Spleen (tissue), 11 donors: ENCODE results near the gene UGT1A3. TPM values are rescaled to one million over a fixed set of nuclear protein-coding genes. Genes with fewer than 3 reads are reported as not detected.

Source experiments
- DNase-seq: peaks from one replicate; pipeline ENCODE4 v3.0.0-alpha.2; 2020
- H3K27ac ChIP-seq, 8 donors: fragments of 200-600 bp; sonication (generic) in 7 of 8; 1 replicate in 4 of 8; 2 replicates in 4 of 8; pipeline versions ENCODE4 v1.5.0 to v1.8.0; 2016 to 2021; ENCODE audit warnings: inconsistent platforms in 4 of 8, mild to moderate bottlenecking in 4 of 8, moderate library complexity in 1 of 8
- H3K27me3 ChIP-seq, 7 donors: fragments of 200-600 bp; sonication (generic) in 6 of 7; replicated peaks in 1 of 7; 1 replicate in 4 of 7; 2 replicates in 3 of 7; pipeline versions ENCODE4 v1.5.0 to v1.8.0; 2016 to 2021; ENCODE audit warnings: inconsistent platforms in 3 of 7, mild to moderate bottlenecking in 1 of 7
- H3K36me3 ChIP-seq, 6 donors: fragments of 200-600 bp; sonication (generic) in 5 of 6; 1 replicate in 4 of 6; 2 replicates in 2 of 6; pipeline versions ENCODE4 v1.5.0 to v1.8.0; 2016 to 2021; ENCODE audit warnings: inconsistent platforms in 2 of 6
- H3K4me1 ChIP-seq, 6 donors: fragments of 200-600 bp; sonication (generic) in 5 of 6; 1 replicate in 3 of 6; 2 replicates in 3 of 6; pipeline versions ENCODE4 v1.5.0 to v1.8.0; 2016 to 2021; ENCODE audit warnings: inconsistent platforms in 3 of 6
- H3K4me3 ChIP-seq, 8 donors: fragments of 200-600 bp; sonication (generic) in 7 of 8; 1 replicate in 4 of 8; 2 replicates in 4 of 8; pipeline versions ENCODE4 v1.5.0 to v1.8.0; 2016 to 2021; ENCODE audit warnings: inconsistent platforms in 4 of 8, mild to moderate bottlenecking in 4 of 8, moderate library complexity in 2 of 8
- H3K9me3 ChIP-seq, 8 donors: fragments of 200-600 bp; sonication (generic) in 7 of 8; 1 replicate in 4 of 8; 2 replicates in 4 of 8; pipeline versions ENCODE4 v1.5.0 to v1.8.0; 2016 to 2021; ENCODE audit warnings: inconsistent platforms in 4 of 8
- CTCF ChIP-seq, 11 experiments: fragments of 200-600 bp in 7 of 11; fragments of 450-650 bp in 4 of 11; sonication (generic) in 4 of 11; IDR thresholded peaks in 8 of 11; conservative IDR thresholded peaks in 3 of 11; 1 replicate in 7 of 11; 2 replicates in 4 of 11; pipeline versions ENCODE4 v1.4.0 to v1.8.0; 2016 to 2021; ENCODE audit warnings: antibody characterized with exemption in 11 of 11, inconsistent platforms in 4 of 11, mild to moderate bottlenecking in 1 of 11
- POLR2A ChIP-seq, 3 donors: fragments of 450-650 bp; IDR thresholded peaks; one replicate each; pipeline ENCODE4 v1.5.1; 2017; ENCODE audit warnings: antibody characterized with exemption in 3 of 3, mild to moderate bottlenecking in 1 of 3
- POLR2AphosphoS5 ChIP-seq, 3 donors: sonication (generic); formaldehyde crosslinking; IDR thresholded peaks; one replicate each; pipeline ENCODE4 v1.5.1; 2017; ENCODE audit warnings: antibody characterized with exemption in 3 of 3
- WGBS, 5 donors: extraction: QIAGEN DNeasy Blood & Tissue Kit in 3 of 5; methylation state at CpG; one replicate each; pipeline versions ENCODE4 v1.1.5 to v1.1.7; 2013 to 2018; 5-methylcytosine and 5-hydroxymethylcytosine counted together
- intact Hi-C: fragments of 100-400 bp; cut with DNase I; formaldehyde crosslinking; loops from one replicate; pipeline ENCODE4 v1.15.0; 2023; ENCODE audit warnings: low total_unique reads
- polyA plus RNA-seq, 3 donors: library from polyadenylated mRNA; stranded (reverse); fragments of 200-250 nt; gene quantifications; one replicate each; pipeline ENCODE4 v1.2.1, GENCODE V29; 2013
- total RNA-seq, 7 donors: library from RNA; depleted of rRNA in 3 of 7; stranded (reverse); fragments of >200 nt in 3 of 7; fragmentation: NEBNext Ultra II Directional in 4 of 7; extraction: Animal tissue kit (Norgen Biotek cat#: 25700) in 4 of 7; gene quantifications; one replicate each; pipeline versions ENCODE4 v1.1.0 to v1.2.1, GENCODE V29; 2016 to 2021
- donor health status: healthy with polysubstance abuse.
- donor health status: DM: no; HTN: no; CAD: no; lungs with moderate emphysema.
- donor health status: DM: no; HTN: no; CAD: no.
- donor health status: Bipolar disorder and iron deficiency.
- donor health status: healthy.
- donor health status: DM: no; HTN: no; CAD: no.
- donor health status: DM: yes; HTN: yes; CAD: no.

Gene UGT1A3
- total and polyA plus RNA-seq, 10 donors = not detected

- no peak overlapping the region for H3K27ac ChIP-seq
- DNase-seq = peak; percentile 50
- H3K4me3 ChIP-seq = no peak overlapping the region
- peaks cover 0 to 28% (median 0%) of the 10 kb centered on the region in 7 donors for H3K27me3 ChIP-seq
- TF ChIP-seq CTCF (IDR thresholded peaks at IDR 0.05 in 8 of 11, conservative IDR thresholded peaks at IDR 0.05 in 3 of 11) = no peak
- no peak for TF ChIP-seq POLR2AphosphoS5 (IDR thresholded peaks at IDR 0.05)
- TF ChIP-seq POLR2A (IDR thresholded peaks at IDR 0.05) = no peak
- H3K4me1 ChIP-seq = no peaks in the 10 kb centered on the region
- H3K36me3 ChIP-seq = no peaks in the 10 kb centered on the region
- no peaks in the 10 kb centered on the region for H3K9me3 ChIP-seq
- WGBS, 5 donors = 82 to 95% (median 90%) methylated on average over 6 to 7 of the region's 7 CpGs
- intact Hi-C loops = no loop called here
Measured at GRCh38 chr2:233789554-233789953, 60.7 kb downstream of the UGT1A3 start.

DNA sequence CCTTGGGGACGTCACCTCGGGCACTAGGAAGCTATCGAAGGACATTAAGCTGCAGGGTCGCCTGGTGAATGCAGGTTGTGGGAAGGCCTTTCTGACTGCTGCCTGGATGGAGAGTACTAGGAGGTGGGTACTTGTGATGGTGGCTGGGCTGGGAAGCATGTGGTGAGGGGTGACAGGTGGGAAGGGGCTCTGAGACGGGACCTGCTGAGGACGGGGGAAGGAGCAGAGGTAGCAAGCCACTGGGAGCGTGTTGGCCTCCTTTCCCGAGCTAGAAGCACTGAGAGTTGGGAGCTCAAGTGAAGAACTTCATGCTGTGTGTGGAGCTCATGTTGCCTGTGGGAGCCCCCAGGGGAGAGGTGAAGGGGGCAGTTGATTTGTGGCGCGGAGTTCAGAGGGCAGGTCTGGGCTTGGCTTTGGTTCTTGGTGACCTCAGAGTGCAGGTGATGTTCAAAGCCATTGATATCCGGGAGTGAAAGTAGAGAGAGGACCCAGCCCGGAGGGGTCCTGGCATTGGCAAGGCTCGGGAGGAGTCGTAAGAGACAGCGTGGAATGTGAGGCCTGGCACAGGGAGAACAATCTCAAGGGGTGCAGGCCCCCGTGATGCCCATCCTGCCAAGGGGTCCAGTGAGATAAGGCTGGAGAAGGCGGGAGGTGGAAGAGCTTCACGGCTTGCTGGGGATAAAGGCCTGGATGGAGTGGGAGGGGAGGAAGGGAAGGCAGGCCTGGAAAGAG, 62.5 kb downstream of the UGT1A3 start:
- no peak overlapping the region for H3K4me3 ChIP-seq
- WGBS, 5 donors = 85 to 90% (median 87%) methylated on average over 18 of the region's 18 CpGs
- intact Hi-C loops = no loop called here
- H3K27me3 ChIP-seq = peaks cover 0 to 14% (median 0%) of the 10 kb centered on the region in 7 donors
- H3K27ac ChIP-seq = no peak overlapping the region
- no peaks in the 10 kb centered on the region for H3K36me3 ChIP-seq
- H3K9me3 ChIP-seq = no peaks in the 10 kb centered on the region
- H3K4me1 ChIP-seq = no peaks in the 10 kb centered on the region
- DNase-seq = peak; percentile 41
- TF ChIP-seq POLR2AphosphoS5 (IDR thresholded peaks at IDR 0.05) = no peak
- TF ChIP-seq CTCF (IDR thresholded peaks at IDR 0.05 in 8 of 11, conservative IDR thresholded peaks at IDR 0.05 in 3 of 11) = no peak
- TF ChIP-seq POLR2A (IDR thresholded peaks at IDR 0.05) = no peak

DNA sequence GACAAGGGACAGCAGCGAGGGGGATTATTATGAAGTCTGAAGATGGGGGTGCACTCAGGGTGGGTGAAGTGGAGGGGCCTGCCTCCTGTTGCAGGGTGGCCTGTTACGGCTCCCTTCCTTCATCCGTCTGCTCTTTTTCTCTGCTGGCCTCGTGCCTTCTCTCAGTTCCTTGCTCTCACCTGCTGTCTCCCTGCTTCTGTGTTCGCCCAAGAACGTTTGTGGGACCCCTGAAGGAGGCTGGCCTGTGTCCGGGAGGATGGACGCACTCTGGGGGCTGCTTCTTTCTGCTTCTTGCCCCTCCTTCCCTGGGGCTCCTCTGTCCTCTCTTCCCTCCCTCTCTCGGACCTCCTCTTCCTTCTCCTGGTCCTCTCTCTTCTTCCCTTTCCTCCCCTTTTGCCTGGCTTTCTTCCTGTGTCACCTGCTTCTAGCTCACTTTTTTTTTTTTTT, 63.1 kb downstream of the UGT1A3 start:
- H3K9me3 ChIP-seq = no peaks in the 10 kb centered on the region
- H3K27ac ChIP-seq = no peak overlapping the region
- no peak overlapping the region for H3K4me3 ChIP-seq
- peaks cover 0 to 14% (median 0%) of the 10 kb centered on the region in 7 donors for H3K27me3 ChIP-seq
- peak; percentile 48 for DNase-seq
- WGBS, 5 donors = 76 to 89% (median 80%) methylated on average over 9 of the region's 9 CpGs
- no peaks in the 10 kb centered on the region for H3K4me1 ChIP-seq
- intact Hi-C loops = no loop called here
- TF ChIP-seq CTCF (IDR thresholded peaks at IDR 0.05 in 8 of 11, conservative IDR thresholded peaks at IDR 0.05 in 3 of 11) = no peak
- TF ChIP-seq POLR2A (IDR thresholded peaks at IDR 0.05) = no peak
- no peak for TF ChIP-seq POLR2AphosphoS5 (IDR thresholded peaks at IDR 0.05)
- H3K36me3 ChIP-seq = no peaks in the 10 kb centered on the region

DNA sequence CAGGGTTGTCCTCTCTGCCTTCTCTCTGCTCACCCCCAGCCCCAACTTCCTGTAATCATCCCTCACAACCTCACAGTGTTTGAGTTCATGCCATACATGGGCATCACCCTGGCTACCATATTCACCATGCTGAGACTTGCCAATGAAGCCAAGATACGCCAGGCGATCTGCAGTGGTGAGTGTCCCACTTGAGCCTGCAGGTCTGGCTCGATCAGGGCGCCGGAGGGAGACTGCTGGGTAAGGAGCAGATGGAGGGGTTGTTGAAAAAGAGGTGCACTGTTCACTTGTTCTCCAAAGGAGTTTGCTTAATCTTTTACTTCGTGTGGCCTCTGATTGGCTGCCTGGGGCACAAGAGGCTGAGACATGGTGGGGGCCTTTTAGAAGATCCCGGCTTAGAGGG, 63.9 kb downstream of the UGT1A3 start:
- Histone ChIP-seq H3K4me1 (no peaks in the 10 kb centered on the region), H3K4me3 (no peak overlapping the region), H3K9me3 (no peaks in the 10 kb centered on the region), H3K27me3 (peaks cover 0 to 14% (median 0%) of the 10 kb centered on the region in 7 donors), H3K36me3 (no peaks in the 10 kb centered on the region), H3K27ac (no peak overlapping the region)
- WGBS, 5 donors = 84 to 97% (median 90%) methylated on average over 7 of the region's 7 CpGs
- DNase-seq = no peak
- TF ChIP-seq CTCF (IDR thresholded peaks at IDR 0.05 in 8 of 11, conservative IDR thresholded peaks at IDR 0.05 in 3 of 11) (no peak), POLR2A (IDR thresholded peaks at IDR 0.05) (no peak), POLR2AphosphoS5 (IDR thresholded peaks at IDR 0.05) (no peak)
- intact Hi-C loops = no loop called here
